Middle frontal gyrus (tissue), 1 donor: ENCODE data around the gene ENOX1.

Experiments used
- DNase-seq: peaks from one replicate; pipeline ENCODE4 v3.0.0-alpha.2; 2015; ENCODE audit warnings: low spot score; ENCODE audit errors: extremely low spot score

Gene ENOX1

DNA sequence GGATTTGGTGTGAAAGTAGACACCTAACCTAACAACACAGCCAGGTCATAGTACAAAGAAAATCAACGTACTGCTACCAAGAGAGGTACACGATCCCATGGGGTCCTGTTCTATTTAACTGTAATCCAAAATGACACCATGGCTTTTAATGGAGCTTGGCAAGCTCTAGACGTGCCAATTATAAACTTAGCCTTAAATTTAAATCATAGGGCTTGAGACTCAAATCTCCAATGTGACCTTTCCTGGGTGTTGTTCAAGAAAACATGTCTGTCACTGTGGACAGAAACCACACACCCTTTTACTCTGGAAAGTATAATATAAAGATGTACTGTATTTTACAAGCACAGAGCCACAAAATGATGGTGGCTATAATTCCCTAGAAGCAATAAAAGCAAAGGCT is 299.3 kb downstream of the ENOX1 start:
- no peak for DNase-seq

- DNase-seq, result no peak
Observed at GRCh38 chr13:43484432-43485225, 302.1 kb downstream of the ENOX1 start.

GRCh38 chr13:43483930-43484329 is 302.8 kb downstream of the ENOX1 start:
- no peak for DNase-seq

DNA sequence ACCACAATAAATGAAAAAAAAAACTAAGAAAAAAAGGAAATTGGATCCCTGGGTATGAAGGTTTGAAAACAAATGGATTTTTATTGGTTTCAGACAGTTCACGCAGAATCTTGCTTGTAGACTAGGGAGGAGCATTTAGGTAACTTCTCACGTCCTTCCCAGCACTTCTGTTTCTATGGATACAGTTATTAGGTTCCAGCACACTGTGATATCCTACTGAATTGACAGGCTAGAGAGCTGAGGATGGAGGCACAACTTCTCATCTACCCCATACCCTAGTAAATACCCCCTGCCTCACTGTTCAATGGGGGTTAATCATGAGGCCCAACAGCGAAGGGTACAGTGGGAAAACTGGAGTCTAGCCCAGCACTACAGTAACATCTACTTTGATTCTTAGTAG is 304.1 kb downstream of the ENOX1 start:
- no peak for DNase-seq

DNA sequence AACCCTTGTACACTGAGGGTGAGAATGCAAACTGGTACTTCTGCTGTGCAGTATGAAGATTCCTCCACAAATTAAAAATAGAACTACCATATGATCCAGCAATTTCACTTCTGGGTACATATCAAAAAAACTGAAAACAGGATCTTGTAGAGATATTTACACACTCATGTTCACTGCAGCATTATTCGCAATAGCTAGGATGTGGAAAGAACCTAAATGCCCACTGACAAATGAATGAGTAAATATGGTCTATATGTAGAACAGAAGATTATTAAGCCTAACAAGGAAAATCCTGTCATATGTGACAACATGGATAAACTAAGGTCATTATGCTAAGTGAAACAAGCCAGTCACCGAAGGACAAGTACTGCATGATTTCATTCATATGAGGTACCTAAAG is 304.7 kb downstream of the ENOX1 start:
- no peak for DNase-seq

- no peak for DNase-seq
Observed at GRCh38 chr13:43478902-43479301, 307.9 kb downstream of the ENOX1 start.

- no peak for DNase-seq
Observed at GRCh38 chr13:43478211-43478610, 308.6 kb downstream of the ENOX1 start.

GRCh38 chr13:43475140-43475539 is 311.6 kb downstream of the ENOX1 start:
- no peak for DNase-seq

- no peak for DNase-seq
Observed at GRCh38 chr13:43473437-43473836, 313.3 kb downstream of the ENOX1 start.

DNA sequence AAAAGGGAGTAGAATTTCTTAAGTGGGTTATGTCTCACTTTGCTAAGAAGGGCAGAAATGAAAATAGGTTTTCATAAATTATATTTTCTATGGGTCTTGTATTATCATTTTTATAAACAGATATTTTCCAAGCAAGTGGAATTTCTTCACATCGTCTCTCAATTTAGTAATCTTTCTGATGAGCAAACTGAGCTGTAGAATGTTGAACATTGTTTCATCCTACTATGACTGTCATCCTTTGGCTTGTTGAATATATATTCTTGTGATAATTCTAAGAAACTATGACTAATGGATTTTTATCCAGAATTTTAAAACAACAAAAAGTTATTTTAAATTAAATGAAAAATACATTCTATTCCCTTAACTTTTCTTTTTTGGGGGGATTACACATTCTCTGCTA is 313.8 kb downstream of the ENOX1 start:
- no peak for DNase-seq

- DNase-seq, result peak; percentile 51
Observed at GRCh38 chr13:43472339-43472738, 314.4 kb downstream of the ENOX1 start.

DNA sequence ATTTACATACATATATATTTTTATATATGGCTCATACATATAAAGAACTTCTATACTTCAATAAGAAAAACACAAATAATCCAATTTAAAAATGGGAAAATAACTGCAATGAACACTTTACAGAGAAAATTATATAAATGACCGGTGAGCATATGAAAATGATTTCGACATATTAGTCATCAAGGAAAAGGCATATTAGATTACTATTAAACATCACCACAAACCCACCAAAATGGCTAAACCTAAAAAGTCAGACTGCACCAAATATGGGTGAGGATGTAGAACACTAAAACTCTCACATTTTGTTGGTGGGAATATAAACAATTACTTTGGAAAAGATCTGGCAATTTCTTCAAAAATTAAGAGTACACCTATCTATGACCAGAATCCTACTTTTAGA is 316.2 kb downstream of the ENOX1 start:
- DNase-seq, result no peak

DNA sequence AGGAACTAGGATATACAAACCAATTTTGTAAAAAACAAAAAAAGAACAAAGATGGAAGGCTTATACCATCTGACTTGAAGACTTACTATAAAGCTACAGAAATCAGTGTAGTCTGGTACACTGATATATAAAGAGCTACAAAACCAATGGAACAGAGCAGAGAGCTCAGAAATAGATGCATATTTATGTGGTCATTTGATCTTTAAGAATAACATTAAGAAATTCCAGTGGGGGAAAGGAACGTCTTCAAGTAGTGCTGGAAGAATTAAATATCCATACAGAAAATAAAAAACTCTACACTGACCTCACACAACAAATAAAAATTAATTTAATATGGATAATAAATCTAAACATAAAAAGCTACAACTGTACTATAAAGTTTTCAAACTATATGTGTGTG is 317.0 kb downstream of the ENOX1 start:
- DNase-seq, result no peak

GRCh38 chr13:43464578-43465264 is 322.1 kb downstream of the ENOX1 start:
- DNase-seq, result no peak

DNA sequence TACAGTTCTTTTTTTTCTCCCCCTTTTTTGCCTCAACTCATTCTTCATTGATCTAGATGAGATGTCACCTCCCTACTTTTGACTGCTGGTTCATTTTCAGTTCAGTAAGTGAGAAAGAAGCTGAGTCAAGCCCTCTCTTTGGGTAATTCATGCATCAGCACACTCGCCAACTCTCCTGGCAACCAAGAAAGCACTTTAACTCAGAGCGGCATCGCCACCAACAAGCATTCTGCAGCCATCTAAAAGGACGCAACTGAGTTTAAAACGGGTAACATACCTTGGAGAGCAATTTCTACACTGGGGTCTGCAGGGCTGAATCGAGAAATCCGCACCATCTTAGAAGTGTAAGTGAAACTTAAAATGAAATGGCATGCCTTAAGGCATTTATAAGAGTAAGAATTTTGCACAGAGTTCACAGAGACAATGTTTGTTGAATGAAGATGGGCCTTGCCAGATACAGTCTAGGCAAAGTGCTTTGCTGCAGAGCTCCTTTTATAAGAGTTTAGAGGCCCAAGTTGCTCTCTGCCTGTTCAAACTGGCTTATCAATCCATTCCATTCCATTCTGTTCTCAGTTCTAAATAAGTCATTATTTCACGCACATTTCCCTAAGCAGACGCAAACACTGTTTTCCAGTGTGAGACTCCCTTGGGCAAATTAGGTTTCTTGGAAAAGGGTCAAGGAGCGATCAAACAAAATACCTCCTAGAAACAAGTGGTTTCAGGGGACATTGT is 338.0 kb downstream of the ENOX1 start:
- DNase-seq, result no peak

GRCh38 chr13:43446126-43446525 is 340.6 kb downstream of the ENOX1 start:
- no peak for DNase-seq

GRCh38 chr13:43445668-43446067 is 341.1 kb downstream of the ENOX1 start:
- no peak for DNase-seq

DNA sequence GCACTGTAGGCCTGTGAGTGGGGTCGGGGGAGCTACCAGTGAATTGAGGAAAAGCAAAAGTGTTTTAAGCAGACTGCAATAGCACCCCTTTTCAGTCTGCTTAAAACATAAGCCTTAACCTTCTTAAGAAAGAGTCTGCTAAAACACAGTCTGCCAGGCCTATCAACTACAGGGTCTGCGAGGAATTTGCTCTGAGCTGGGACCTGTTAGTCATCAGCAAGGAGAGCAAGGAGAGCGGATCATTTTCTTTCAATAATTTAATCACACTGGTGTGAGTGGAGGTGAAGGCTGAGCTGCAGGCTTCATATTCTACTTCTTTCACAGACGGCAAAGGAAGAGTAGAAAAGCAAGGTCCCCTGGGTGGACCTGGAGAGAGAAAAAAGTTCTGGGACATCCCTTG is 342.7 kb downstream of the ENOX1 start:
- DNase-seq, result no peak

DNA sequence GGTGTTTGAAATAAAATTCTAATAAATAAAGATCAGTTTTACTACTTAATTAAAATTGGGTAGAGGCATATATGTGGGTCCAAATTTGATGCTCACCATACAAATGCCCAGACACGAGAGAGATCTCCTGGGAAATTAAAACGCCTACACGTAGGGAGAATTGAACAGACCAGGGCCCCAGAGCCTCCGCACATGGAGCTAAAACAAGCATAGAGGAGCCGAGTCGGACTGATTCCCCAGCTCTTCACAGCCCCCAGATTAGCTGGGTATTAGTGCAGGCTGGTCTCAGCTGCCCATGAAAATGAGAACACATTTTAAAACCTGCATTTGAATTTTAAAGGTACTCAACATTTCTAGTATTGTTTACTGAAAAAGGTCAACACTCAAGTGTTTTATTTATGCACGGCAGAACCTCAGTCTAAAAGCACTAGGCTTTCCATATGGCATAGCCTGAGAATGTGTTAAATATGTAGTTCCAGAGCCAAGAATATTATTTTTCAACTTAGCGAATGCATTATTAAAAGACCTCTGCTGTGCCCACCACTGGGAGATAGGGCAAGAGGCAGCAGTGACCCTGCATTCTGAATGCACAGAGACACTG is 344.8 kb downstream of the ENOX1 start:
- no peak for DNase-seq

GRCh38 chr13:43441464-43441863 is 345.3 kb downstream of the ENOX1 start:
- DNase-seq, result no peak

DNA sequence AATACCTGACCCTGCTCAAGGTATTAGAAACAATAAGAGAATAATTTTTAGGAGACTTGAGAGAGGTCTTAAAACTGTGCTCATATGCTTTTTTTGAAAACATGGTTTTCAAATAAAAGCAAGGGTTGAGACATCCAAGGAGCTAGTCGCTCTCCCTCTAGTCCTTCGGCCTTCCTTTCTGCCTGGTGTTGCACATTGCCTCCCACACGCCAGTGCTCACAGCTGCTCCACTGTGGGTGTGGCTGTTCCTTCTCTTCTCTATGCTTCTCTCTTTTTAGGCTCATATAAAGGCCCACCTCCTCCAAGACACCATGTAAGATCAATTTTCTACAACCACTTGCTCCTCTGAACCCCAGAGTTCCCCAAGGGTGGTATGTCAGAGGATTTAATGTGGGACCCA is 352.6 kb downstream of the ENOX1 start:
- DNase-seq, result no peak

DNA sequence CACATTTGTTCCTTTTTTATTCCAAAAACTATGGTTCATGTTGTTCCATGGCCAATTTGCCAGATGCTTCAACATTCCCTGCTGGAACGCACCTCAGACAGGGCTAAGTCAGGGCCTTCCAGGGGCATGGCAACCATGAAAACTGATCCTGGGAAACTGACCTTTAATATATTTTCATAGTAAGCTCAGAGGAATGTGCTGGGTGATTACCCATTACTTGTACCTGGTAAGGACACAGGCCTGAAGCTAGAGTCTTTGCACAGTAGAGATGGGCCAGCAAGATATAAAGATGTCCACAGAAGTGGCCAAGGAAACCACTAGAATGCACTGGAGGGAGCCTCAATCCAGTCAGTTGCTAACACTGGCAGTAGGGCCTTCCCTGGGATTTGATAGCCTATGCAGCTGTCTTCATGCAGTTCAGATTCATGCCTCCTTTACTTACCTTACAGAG is 353.1 kb downstream of the ENOX1 start:
- no peak for DNase-seq
